Thyroid gland (tissue), 4 donors: Measurements from ENCODE around the gene RAB11FIP4. TPM values are rescaled to one million over a fixed set of nuclear protein-coding genes. Genes with fewer than 3 reads are reported as not detected.

ENCODE experiments used
- DNase-seq, 2 donors: peaks; one replicate each; pipeline ENCODE4 v3.0.0-alpha.2; 2019
- H3K27ac ChIP-seq, 3 donors: fragments of 200-600 bp; sonication (generic); 1 replicate in 2 of 3; 2 replicates in 1 of 3; pipeline ENCODE4 v1.5.1; 2016 to 2019; ENCODE audit warnings: mild to moderate bottlenecking in 1 of 3, moderate library complexity in 1 of 3
- H3K27me3 ChIP-seq: fragments of 200-600 bp; sonication (generic); one replicate; pipeline ENCODE4 v1.5.1; 2019
- H3K36me3 ChIP-seq, 2 donors: fragments of 200-600 bp; sonication (generic); one replicate each; pipeline ENCODE4 v1.5.1; 2016 to 2019
- H3K4me1 ChIP-seq, 2 donors: fragments of 200-600 bp; sonication (generic); one replicate each; pipeline ENCODE4 v1.5.1; 2017 to 2019
- H3K4me3 ChIP-seq, 3 donors: fragments of 200-600 bp; sonication (generic); replicated peaks in 1 of 3; 1 replicate in 2 of 3; 2 replicates in 1 of 3; pipeline ENCODE4 v1.5.1; 2016; ENCODE audit warnings: mild to moderate bottlenecking in 1 of 3
- H3K9me3 ChIP-seq: fragments of 200-600 bp; sonication (generic); one replicate; pipeline ENCODE4 v1.5.1; 2017
- CTCF ChIP-seq, 6 experiments: fragments of 200-600 bp in 3 of 6; fragments of 450-650 bp in 3 of 6; sonication (generic) in 3 of 6; IDR thresholded peaks; one replicate each; pipeline ENCODE4 v1.5.1; 2016 to 2019; ENCODE audit warnings: antibody characterized with exemption in 6 of 6, mild to moderate bottlenecking in 2 of 6, inconsistent platforms in 1 of 6, moderate library complexity in 1 of 6
- POLR2A ChIP-seq, 2 donors: fragments of 450-650 bp; IDR thresholded peaks; one replicate each; pipeline ENCODE4 v1.6.1; 2017; ENCODE audit warnings: antibody characterized with exemption in 2 of 2, mild to moderate bottlenecking in 2 of 2, moderate library complexity in 1 of 2
- WGBS, 2 donors: methylation state at CpG; one replicate each; pipeline ENCODE4 v1.1.5; 2017; 5-methylcytosine and 5-hydroxymethylcytosine counted together
- intact Hi-C: fragments of 100-400 bp; cut with DNase I; formaldehyde crosslinking; loops from one replicate; pipeline ENCODE4 v1.15.1; 2023
- total RNA-seq, 4 donors: library from RNA; depleted of rRNA; stranded (reverse); fragments of >200 nt; gene quantifications; one replicate each; pipeline ENCODE4 v1.2.3, GENCODE V29; 2016

Gene RAB11FIP4
- total RNA-seq, 4 donors from 2014 or later = 21.1 to 44.5 (median 24.9) TPM

- Histone ChIP-seq H3K27ac (no peak overlapping the region), H3K4me1 (peaks cover 0 to 23% of the 10 kb centered on the region in 2 donors), H3K9me3 (no peaks in the 10 kb centered on the region), H3K36me3 (no peaks in the 10 kb centered on the region), H3K4me3 (no peak overlapping the region), H3K27me3 (no peaks in the 10 kb centered on the region)
- TF ChIP-seq CTCF (IDR thresholded peaks at IDR 0.05) = no peak
- TF ChIP-seq POLR2A (IDR thresholded peaks at IDR 0.05) = no peak
- no peak for DNase-seq
- 94% methylated on average over 8 to 11 of the region's 15 CpGs for WGBS, 2 donors
- intact Hi-C loops = no loop called here
Observed at GRCh38 chr17:31512104-31512740, 120.7 kb downstream of the RAB11FIP4 start.

- WGBS, 2 donors = 93 to 95% methylated on average over 7 to 9 of the region's 12 CpGs
Observed at GRCh38 chr17:31512796-31513195, 121.3 kb downstream of the RAB11FIP4 start.

GRCh38 chr17:31513731-31514427 is 122.4 kb downstream of the RAB11FIP4 start:
- H3K27me3 ChIP-seq = no peaks in the 10 kb centered on the region
- intact Hi-C loops = no loop called here
- H3K9me3 ChIP-seq = no peaks in the 10 kb centered on the region
- DNase-seq = no peak
- peaks cover 0 to 14% of the 10 kb centered on the region in 2 donors for H3K4me1 ChIP-seq
- TF ChIP-seq POLR2A (IDR thresholded peaks at IDR 0.05) = no peak
- no peak for TF ChIP-seq CTCF (IDR thresholded peaks at IDR 0.05)
- no peak overlapping the region for H3K4me3 ChIP-seq
- no peaks in the 10 kb centered on the region for H3K36me3 ChIP-seq
- 90% methylated on average over 9 to 10 of the region's 15 CpGs for WGBS, 2 donors
- no peak overlapping the region for H3K27ac ChIP-seq

More at GRCh38 chr17:31512796-31513195, 121.3 kb downstream of the RAB11FIP4 start:
- Histone ChIP-seq H3K4me3 (no peak overlapping the region), H3K27ac (no peak overlapping the region), H3K27me3 (no peaks in the 10 kb centered on the region), H3K36me3 (no peaks in the 10 kb centered on the region), H3K9me3 (no peaks in the 10 kb centered on the region), H3K4me1 (peaks cover 0 to 23% of the 10 kb centered on the region in 2 donors)
- no peak for DNase-seq
- intact Hi-C loops = no loop called here
- TF ChIP-seq CTCF (IDR thresholded peaks at IDR 0.05) (no peak), POLR2A (IDR thresholded peaks at IDR 0.05) (no peak)

- H3K9me3 ChIP-seq = no peaks in the 10 kb centered on the region
- TF ChIP-seq POLR2A (IDR thresholded peaks at IDR 0.05) = no peak
- TF ChIP-seq CTCF (IDR thresholded peaks at IDR 0.05) = no peak
- intact Hi-C loops = no loop called here
- no peak overlapping the region for H3K27ac ChIP-seq
- peaks cover 0 to 4% of the 10 kb centered on the region in 2 donors for H3K4me1 ChIP-seq
- no peaks in the 10 kb centered on the region for H3K36me3 ChIP-seq
- no peak overlapping the region for H3K4me3 ChIP-seq
- WGBS, 2 donors = 83 to 86% methylated on average over 2 to 4 of the region's 8 CpGs
- no peaks in the 10 kb centered on the region for H3K27me3 ChIP-seq
- no peak for DNase-seq
Observed at GRCh38 chr17:31515267-31515666, 123.8 kb downstream of the RAB11FIP4 start.

- H3K27me3 ChIP-seq = no peaks in the 10 kb centered on the region
- H3K36me3 ChIP-seq = no peaks in the 10 kb centered on the region
- intact Hi-C loops = no loop called here
- no peaks in the 10 kb centered on the region for H3K9me3 ChIP-seq
- H3K4me3 ChIP-seq = no peak overlapping the region
- DNase-seq = no peak
- H3K4me1 ChIP-seq = no peaks in the 10 kb centered on the region
- 58 to 72% methylated on average over 10 to 11 of the region's 11 CpGs for WGBS, 2 donors
- H3K27ac ChIP-seq = no peak overlapping the region
- peak in 1 of 6 experiments; percentile 14 for TF ChIP-seq CTCF (IDR thresholded peaks at IDR 0.05)
- no peak for TF ChIP-seq POLR2A (IDR thresholded peaks at IDR 0.05)
Observed at GRCh38 chr17:31517524-31517923, 126.0 kb downstream of the RAB11FIP4 start.
